ENCODE results near the gene ACOXL.

ACOXL gene

DNA sequence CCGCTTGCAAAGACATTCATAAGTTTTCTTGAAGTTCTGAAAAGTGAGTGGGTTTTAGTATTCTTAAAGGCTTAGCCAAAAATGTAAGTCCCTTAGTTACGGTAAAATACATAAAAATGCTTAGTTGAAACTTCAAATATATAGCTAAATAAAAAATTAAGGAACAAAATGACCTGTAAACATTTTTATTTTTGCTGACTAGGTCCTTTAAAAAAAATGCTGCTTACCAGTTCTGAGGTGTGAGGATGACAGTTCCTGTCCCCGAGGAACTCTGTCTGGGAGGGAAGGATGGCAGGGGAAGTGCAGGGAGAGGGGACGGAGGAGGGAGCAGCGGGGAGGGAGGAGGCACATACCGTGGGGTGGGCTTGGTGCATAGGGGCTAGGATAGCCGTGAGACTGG is 285.5 kb downstream of the ACOXL start:
- DNase-seq: no peak

DNA sequence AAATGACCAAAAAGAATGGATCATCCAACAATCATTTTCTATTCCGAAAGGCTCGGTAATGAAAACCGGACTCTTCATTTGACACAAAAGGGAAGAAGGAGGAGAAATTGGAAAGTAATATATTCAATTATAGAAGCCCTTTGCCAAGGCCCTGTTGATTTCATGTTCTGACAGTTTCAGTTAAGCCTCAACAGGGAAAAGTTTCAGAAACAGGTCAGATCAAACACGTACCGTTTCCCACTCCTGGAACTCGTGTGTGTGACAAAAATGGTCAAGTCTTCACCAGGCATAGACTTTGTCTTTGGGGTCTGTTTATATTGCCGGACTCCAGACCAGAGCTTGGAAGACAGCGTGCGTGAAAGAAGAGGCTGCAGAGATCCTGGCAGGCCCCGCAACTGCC is 287.0 kb downstream of the ACOXL start:
- no peak for DNase-seq

DNA sequence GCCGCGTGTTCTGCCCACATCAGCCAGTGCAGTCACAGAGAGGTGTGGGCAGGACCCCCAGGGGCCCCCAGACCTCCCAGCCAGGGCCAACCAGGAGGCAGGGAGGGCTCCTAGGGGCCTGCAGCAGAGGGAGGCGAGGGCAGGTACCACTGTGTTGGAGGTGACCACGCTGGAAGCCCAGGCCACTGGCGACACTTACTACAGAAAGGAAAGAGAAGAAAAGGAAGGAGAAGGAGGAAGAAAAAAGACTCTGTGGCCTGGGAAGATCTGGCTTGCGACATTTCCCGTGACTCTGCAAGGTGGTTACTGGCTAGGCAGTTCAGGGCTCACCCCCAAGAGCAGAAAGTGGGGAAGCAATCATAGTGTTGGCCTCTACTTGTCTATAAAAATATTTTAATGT is 290.3 kb downstream of the ACOXL start:
- DNase-seq: no peak

DNA sequence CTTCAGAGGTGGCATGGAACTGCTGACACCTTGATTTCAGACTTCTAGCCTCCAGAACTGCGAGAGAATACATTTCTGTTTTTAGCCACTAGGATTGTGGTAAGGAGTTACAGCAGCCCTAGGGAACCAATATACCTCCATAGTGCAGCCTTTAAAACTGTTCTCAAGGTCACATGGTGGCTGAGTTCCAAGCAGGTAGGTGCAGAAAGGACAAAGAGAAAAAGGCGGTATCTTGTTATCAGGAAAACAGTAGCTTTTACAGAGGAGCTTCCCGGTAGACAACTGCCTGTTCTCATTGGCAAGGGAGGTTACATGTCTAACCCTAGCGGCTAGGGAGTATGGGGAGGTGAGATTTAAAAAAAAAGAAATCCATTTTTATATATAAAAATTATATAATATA is 292.1 kb downstream of the ACOXL start:
- DNase-seq: no peak

DNA sequence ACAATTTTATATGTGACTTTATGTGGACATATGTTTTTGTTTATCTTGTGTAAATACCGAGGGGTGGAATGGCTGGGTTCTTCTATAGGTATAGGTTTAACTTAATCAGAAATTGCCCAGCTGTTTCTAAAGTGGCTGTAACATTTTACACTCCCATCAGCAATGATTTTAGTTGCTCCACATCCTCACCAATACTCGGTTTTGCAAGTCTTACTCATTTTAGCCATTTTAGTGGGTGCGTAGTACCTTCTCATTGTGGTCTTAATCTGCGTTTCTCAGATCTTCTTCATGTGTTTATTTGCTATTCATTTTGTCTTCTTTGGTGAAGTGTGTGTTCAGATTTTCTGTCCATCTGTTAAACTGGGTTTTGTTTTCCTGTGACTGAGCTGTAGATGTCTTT is 292.9 kb downstream of the ACOXL start:
- DNase-seq: no peak

DNA sequence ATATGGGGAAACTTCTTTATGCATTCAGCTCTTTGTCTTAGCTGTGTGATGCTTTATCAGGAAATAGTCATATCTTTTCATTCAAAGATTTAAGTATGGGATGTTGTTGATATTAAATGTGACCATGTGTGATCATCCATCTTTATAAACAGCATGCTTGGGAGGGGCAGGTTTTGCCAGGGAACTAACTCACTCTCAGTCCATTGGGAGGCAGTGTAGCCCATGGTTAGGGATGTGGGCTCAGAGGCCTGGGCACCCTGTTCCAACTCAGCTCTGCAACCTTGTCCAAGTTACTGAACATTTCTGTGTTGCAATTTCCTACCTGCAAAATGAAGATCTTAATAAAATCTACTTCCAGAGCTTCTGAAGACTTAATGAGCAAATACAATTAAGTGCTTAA is 296.3 kb downstream of the ACOXL start:
- no peak for DNase-seq

DNA sequence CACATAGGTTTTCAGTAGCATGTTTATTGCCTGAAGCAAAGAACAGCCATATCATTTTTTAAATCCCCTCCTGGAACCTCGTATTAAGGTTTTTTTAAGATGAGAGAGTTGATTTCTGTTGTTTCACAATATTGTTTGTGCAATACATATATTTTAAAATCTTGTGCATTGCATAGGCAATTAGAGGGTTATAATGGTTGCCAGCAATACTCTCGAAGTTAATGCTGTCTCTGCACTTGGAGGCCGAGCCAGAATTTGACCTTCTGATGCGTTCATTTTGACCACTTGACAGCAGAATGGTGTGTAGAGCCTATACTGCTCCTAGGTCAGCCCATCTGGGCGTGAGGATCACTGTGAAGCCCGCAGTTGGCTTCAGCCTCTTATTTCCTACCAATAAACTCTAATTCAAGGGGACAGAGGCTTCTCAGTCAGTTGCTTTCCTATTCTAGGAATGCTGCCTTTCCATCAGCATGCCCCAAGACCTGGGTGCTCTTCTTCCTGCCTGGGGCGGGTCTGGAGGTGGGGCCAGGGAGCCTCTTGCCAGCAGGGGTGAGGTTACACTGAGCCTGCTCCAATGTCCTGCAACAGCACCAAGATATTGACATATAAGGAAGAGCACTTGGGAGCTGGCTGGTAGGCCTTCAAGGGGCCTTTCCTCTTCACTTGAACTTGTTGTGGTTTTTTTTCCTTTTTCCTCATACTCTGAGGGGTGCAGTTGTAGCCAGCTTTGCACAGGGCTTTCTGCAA is 297.0 kb downstream of the ACOXL start:
- no peak for DNase-seq

DNA sequence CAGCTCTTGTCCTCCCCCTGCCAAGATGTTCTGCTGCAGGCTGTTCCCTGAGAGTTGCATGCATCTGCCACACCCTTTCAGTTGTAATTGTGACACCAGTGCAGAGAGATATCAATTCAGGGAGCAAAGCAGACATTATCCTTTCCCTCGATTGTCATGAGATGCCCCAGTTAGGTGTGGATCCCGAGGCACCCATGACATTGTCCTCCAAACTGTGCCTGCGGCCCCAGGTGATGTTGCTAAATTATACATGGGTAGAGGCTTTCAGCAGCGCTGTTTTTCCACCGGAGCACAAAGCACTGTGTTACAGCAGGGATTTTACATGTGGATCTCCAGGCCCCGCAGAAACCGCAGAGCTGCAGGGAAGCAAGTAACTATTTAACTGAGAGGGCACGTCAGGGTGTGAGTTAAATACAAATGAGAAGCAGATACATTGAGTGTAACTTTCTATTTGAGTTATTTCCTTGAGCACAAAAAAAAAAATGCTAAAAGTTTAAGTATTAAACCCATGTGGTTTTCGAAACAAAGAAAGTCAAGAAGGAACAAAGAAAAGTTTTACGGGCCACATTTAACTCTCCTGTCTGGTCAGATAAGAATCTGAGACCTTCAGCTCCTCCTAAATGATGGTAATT is 298.0 kb downstream of the ACOXL start:
- no peak for DNase-seq

DNA sequence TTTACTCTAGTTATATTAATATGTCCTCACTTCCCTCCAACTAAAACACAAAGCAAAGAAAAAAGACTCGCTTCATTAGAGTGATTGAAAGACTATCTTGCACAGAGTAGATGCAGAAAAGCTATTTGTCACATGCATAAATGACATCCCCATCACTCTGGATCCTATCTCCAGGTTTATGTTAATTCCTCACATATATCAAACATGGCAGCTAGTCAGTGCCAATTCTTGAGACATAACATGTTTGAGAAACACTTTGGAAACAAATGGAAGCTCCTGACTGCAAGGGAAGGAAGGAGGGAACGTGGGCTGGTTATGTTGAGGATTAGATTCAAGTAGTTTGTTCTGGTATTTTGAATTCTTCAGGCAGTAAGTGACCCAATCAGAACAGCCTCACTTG is 298.6 kb downstream of the ACOXL start:
- no peak for DNase-seq

DNA sequence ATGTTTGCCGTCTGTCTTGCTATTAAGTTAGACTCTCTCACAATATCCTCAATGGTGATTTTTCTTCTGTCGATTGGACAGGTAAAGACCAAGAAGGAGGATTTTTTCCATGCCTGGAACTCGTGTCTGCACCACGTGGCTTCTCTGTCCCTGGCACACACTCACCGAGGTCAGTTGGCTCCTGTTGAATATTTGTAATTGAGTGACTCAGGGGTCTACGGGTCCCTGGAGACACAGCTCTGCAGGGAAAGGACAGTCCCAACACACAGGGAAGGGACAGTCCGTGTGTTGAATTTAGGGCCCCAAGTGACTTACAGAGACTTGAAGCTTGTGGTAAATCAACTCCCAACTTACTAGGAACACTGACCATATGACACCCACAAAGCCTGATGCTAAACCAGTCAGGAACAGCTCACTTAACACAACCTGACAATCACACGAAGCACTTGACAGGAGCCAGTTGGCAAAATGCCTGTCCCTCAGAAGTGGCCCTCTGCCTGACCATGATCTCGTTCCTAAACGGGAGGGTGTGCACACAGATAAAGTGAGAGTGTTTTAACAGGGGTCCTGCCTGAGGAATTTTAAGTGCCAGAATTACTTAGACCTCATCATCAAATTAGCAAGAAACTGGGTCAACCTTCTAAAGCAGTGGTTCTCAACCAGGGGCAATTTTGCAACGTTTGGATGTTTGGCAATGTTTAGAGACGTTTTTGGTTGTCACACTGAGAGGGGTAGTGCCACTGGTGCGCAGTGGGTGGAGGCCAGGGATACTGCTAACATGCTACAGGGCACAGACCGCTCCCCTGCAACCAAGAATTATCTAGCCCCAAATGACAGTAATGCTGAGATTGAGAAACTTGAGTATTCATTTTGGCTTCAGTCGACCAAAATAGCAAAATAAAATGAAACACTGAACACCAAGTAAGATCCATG is 299.4 kb downstream of the ACOXL start:
- no peak for DNase-seq

DNA sequence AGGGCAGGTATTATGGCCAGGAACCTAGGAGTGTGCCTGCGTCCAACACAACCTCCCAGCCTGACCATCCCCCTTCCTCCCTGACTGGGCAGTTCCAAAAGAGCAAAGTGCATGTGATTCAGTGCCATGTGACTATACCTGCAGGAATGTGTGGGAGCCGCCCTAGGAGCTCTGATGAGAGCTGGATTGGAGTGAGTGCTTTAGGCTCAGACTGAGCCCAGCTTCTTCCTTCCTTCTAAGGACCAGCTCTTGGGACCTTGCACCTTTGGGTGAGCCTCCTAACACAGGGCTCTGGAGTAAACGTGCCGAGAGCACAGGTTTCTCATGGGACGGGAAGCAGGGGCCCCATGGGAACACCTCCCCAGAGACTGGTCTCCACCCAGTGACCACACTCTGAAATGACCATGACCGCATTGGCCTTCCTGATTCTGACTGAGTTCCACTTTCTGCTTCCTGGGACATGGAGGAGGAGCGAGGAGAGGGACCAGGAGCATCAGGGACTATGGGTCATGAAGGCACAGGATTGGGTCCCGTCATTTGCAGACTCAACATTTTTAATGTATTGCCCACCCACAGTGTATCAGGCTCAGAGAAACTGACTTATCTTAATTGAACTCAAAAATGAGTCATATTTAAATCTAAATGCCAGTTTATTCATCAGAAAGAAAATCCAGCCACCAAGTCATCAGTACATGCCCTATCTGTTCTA is 300.5 kb downstream of the ACOXL start:
- no peak for DNase-seq

DNA sequence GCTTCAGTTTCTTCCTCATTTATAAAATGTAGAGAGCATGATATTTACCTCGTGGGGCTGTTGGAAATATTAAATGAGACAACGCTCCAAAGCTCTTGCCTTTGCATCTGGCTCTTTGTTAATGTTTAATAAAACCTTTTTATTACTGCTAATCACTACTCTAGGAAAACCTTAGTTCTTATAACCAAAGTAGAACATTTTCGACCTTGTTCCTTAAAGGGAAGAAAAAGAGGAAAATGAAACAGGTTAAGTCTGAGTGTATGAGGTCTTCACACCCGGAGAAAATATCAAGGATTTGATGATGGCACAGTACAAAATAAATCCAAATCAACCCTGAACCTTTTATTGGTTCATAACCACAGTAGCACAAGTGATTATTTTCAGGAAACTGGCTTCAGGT is 301.8 kb downstream of the ACOXL start:
- no peak for DNase-seq

DNA sequence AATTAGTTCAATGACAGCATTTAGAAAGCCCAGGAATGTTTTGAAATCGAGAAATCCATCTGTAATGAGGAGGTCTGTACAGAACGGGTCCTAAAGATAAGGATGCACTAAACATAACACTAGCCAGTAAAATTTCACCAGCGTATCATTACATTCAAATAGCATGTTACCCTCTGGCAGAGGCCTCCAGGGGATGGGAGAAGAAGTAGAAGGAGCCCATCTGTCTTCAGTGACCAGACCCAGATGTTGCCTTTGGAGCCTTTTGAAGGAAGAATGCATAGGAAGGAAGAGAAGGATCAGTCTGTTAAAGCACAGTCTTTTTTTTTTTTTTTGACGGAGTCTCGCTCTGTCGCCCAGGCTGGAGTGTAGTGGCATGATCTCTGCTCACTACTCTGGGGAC is 302.2 kb downstream of the ACOXL start:
- DNase-seq: no peak

DNA sequence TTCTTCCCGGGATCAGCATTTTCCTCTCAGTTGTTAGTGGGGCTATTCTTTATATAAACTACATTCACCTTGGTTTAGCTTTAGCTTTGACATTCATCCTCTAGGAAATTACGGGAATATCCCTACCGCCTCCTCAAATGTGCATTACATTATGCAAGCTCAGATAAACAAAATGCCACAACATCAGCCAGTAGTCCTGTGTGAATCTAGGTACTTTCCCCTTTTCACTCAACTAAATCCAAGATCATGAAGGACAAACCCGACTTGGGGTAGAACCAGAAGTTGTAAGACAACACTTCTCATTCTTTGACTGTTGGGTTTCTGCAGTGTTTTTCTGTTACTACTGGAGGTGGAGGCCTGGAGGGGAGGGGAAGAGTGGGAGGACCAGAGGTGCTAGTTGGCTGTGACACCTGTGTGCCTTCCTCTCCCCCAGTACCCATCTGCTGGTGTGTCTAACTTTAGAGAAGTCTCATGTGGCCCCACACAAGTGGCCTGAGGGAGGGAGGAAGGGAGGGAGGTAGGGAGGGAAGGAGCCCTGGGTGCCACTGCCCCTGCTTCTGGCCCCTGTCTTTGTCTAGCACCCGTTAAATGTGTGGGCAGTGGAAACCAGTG is 303.6 kb downstream of the ACOXL start:
- DNase-seq: no peak

DNA sequence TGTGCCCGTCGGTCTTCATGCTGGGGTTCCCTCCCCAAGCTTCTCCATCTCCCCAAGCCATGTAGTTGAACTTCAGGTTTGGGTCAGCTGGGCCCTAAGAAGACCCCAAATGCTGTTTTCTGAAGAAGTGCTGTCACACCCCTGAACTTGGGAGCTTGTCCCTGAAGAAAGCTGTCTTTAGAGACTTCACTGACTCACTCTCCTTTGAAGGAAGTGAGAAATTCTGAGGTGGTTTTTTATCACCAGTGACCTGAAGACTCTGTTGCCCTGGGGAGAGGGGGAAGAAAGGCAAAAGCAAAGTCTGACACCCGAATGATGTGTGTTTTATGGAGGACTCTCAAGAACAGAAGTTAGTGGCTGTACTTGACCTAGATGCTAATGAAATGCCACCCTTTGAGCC is 304.8 kb downstream of the ACOXL start:
- DNase-seq: no peak

DNA sequence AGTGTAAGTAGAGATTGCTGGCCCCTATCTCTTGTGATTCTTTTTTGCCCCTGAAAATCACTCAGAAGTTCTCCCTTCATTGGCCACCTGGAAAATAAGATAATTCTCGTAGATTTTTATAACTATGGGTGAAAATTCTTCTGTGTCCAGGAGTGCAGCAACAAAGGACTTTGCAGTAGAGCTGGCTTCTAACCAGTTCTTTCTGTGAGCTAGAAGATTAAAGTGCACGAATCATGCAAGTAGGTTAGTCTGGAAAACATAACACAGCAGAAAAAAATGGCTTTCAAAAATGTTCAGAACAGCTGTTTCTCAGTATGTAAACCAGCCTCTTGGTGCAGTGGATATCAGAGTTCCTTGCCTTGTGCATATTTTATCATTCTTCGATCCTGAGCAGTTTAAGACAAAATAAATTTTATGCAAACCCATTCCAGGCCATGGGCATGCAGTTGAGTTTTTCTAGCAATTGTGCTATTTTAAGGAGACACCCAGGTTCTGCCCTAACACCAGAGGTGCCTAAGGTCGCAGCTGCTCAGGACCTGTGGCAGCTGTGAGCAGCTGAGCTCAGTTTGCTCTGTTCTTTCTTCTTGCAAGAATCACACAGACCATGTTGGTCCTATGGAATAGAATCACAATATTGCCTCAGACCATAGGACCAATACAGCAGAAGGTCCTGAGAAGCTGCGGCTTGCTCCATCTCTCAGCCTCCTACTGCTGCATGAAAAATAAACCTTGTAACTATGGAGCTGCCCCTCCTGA is 307.4 kb downstream of the ACOXL start:
- no peak for DNase-seq

DNA sequence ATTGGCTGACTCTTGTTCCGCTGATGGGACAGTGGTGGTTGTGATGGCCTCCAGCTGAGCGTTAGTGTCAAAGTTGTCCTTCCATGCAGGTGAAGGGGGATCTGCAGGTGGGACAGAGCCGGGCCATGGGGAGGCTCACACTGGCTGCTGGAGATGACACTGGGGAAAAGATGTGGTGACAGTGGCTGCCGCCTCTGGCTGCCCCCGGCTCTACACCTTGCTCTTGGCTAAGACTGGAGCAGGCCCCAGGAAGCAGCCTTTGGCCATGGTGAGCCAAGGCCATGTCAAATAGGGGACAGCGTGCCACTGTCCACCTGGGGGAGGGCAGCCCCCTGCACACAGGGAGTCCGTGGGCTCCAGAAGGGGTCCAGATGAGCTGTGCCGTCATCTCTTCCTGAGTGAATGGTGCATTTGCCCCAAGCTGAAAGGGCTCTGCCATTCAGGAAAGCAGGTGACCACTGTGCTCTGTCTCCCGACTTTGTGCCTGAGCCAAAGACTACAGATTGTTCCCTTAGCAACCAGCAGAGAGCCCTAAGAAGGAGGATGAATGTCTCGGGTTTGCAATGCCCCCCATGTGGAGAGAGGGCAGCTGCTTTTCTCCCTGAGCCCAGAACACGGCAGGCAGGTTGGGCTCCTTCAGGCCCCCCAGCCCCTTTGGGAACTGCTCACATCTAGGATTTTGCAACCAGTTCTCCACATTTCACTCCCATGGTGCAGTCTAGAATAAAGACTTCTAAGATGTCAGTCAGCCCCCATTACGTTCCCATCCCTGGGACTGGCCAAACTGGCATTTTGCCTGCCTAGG is 309.2 kb downstream of the ACOXL start:
- no peak for DNase-seq

DNA sequence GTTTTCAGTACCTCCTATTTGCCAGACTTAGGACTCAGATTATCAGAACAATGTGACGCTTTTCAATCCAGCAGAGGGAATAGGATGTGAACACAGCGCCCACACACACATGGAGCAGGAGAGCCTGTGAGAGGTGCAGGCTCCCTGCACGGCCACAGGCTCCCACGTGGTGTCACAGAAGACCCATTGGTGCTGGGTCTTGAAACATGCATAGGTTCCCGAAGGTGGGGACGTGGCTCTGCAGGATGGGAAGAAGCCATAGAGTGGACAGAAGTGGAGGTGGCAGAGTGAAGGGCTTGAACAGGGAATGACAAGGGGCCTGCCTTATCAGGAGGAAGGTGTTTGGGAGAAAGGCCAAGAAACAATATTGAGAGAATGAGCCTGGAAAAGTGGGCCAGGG is 309.9 kb downstream of the ACOXL start:
- no peak for DNase-seq

DNA sequence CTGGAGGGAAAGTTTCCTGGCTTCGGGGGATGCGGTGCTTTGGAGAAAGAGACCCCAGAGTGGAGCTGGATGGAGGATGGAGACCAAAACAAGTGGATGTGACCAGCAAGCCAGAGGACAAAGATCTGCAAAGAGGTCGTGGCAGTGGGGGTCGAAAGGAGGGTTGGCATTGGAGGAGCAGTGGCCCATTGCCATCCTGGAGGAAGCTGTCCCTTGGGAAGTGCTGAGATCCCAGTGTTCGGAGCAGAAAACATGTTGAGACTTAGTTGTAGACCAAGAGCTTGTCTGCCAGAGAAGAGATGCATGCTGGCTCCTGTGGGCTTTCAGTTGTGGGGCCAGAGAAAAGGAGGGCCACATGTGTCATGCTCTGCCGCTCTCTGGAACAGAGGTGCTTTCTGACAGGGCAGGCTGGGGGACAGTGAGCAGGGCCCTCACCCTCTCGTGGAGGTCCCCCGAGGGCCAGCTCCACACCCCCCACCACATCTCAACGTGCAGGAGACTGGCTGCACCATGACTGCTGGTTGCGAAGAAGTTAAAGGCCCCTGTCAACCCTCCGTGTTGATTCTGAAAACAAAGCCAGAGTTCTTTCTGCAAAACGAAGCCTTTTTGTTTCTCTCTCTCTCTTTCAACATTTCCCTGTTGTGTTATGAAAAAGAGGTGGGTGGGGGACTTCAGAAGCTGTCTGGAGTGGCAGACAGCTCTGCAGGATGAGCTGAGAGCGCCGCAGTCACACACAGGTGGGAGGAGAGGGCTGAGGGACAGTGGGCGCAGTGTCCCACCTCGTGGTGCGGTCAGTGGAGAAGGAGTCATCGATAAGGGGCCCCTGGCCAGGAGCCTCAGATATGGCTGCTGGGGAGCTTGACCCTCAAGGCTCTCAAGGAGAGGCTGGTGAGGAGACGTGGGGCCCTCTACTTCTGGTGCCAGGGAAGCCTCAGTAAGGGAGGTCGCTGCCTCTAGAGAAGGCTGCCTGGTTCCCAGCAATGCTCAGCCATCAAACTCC is 310.7 kb downstream of the ACOXL start:
- DNase-seq: no peak

DNA sequence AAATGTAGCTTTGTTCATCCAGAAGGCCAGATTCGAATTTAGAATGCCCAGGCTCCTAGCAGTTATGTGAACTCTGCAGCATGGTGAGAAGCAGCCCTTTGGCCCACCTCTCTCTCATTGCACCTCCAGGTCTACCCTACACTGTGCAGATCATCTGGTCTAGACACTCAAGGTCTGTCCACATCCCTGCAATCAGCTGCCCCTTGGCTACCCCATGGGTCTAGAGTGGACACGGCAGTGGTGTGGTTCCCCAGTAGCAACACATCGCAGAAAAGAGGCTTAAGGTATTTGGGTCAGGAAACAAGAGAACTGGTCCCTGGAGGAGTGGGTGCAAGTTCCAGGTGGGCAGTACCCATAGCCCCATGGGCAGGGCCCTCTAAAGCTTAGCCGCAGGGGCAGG is 311.7 kb downstream of the ACOXL start:
- DNase-seq: no peak
